Thymus (tissue), 11 donors: ENCODE results near the gene ADSS1. TPM values are rescaled to one million over a fixed set of nuclear protein-coding genes. Genes with fewer than 3 reads are reported as not detected.

ENCODE experiments used
- DNase-seq, 9 donors: peaks; one replicate each; pipeline ENCODE4 v3.0.0-alpha.2; 2013; ENCODE audit warnings: low spot score in 9 of 9, low read depth in 6 of 9, missing footprints in 1 of 9
- H3K27ac ChIP-seq, 2 donors: one replicate each; pipeline ENCODE4 v1.5.1; 2013; ENCODE audit warnings: control low read depth in 1 of 2, low read depth in 1 of 2, low read length in 1 of 2, mild to moderate bottlenecking in 1 of 2, moderate library complexity in 1 of 2
- H3K27me3 ChIP-seq, 2 donors: one replicate each; pipeline ENCODE4 v1.5.1; 2013; ENCODE audit warnings: low read length in 1 of 2; ENCODE audit not compliant: control insufficient read depth in 2 of 2, insufficient read depth in 1 of 2
- H3K36me3 ChIP-seq, 2 donors: one replicate each; pipeline ENCODE4 v1.5.1; 2013; ENCODE audit warnings: low read length in 1 of 2, mild to moderate bottlenecking in 1 of 2, moderate library complexity in 1 of 2; ENCODE audit not compliant: control insufficient read depth in 2 of 2, insufficient read depth in 2 of 2
- H3K4me1 ChIP-seq, 2 donors: one replicate each; pipeline ENCODE4 v1.5.1; 2013; ENCODE audit warnings: low read length in 2 of 2; ENCODE audit not compliant: control insufficient read depth in 2 of 2, insufficient read depth in 2 of 2
- H3K4me3 ChIP-seq, 2 donors: one replicate each; pipeline ENCODE4 v1.5.1; 2013; ENCODE audit warnings: low read length in 2 of 2, control low read depth in 1 of 2, mild to moderate bottlenecking in 1 of 2
- H3K9me3 ChIP-seq, 2 donors: one replicate each; pipeline ENCODE4 v1.5.1; 2013; ENCODE audit warnings: low read length in 1 of 2, mild to moderate bottlenecking in 1 of 2; ENCODE audit not compliant: control insufficient read depth in 2 of 2, insufficient read depth in 1 of 2
- WGBS: extraction: QIAGEN DNeasy Blood & Tissue Kit; methylation state at CpG from one replicate; pipeline ENCODE4 v1.1.7; 2013; 5-methylcytosine and 5-hydroxymethylcytosine counted together
- polyA plus RNA-seq: library from polyadenylated mRNA; stranded (reverse); fragments of 200-250 nt; gene quantifications from one replicate; pipeline ENCODE4 v1.2.3, GENCODE V29; 2013
- total RNA-seq: library from RNA; stranded (reverse); fragments of 120-200 nt; gene quantifications from one replicate; pipeline ENCODE4 v1.2.4, GENCODE V29; 2013
- donor health status: healthy.

ADSS1 gene
- total and polyA plus RNA-seq, 2 donors, result 2.5 to 4.0 TPM

DNA sequence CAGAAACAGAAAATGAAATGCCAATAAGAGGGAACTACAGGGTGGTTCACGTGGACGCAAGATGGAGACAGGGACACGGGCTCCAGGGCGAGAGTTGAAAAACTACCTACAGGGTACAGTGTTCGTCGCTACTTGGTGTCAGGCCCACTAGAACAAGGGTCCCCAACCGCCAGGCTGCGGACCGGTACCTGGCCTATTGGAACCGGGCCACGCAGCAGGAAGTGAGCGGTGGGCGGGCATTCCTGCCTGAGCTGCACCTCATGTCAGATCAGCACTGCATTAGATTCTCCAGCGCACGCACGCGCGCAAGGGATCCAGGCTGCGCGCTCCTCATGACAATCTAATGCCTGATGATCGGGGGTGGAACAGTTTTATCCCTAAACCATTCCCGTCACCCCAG, 19.8 kb upstream of the ADSS1 start:
- Histone ChIP-seq H3K36me3 (peaks cover 18 to 42% of the 10 kb centered on the region in 2 donors), H3K4me1 (peaks cover 0 to 3% of the 10 kb centered on the region in 2 donors), H3K27ac (no peak overlapping the region), H3K4me3 (no peak overlapping the region), H3K27me3 (no peaks in the 10 kb centered on the region), H3K9me3 (peaks cover 0 to 2% of the 10 kb centered on the region in 2 donors)
- no peak for DNase-seq
- over 99% methylated on average over 22 of the region's 22 CpGs for WGBS

DNA sequence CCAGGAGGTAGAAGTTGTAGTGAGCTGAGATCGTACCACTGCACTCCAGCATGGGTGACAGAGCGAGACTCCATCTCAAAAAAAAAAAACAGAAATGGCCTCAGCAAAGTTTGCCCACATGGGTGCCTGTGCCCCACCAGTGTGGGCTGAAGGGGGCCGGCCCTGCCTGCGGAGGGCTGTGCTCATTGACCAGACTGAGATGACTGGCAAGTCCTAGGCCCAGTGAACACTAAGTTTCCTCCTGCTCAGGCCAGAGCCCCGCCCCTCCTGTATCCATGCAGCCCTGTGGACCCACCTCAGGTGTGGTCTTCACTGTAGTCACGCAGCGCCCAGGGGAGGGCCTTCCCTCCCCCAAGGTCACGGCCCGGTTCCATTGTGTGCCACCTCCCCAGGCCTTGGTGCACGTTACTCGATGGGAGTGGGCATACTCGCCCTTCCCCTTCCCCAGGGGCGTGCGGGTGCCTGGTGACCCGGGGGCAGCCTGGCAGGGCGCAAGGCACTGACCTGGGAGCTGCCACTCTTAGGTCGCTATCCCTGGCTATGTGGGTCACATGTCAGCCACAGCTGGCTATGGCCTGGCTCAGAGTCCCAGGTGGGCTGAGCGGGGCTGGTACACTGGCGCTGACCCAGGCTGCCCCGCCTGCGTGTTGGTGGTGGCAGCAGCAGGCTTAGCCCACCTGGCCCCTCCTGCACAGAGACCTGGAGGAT, 18.5 kb upstream of the ADSS1 start:
- H3K36me3 ChIP-seq, result peaks cover 18 to 51% of the 10 kb centered on the region in 2 donors
- H3K4me1 ChIP-seq, result peaks cover 0 to 3% of the 10 kb centered on the region in 2 donors
- H3K9me3 ChIP-seq, result peaks cover 0 to 2% of the 10 kb centered on the region in 2 donors
- no peak for DNase-seq
- 98% methylated on average over 21 of the region's 21 CpGs for WGBS
- H3K27ac ChIP-seq, result no peak overlapping the region
- no peaks in the 10 kb centered on the region for H3K27me3 ChIP-seq
- no peak overlapping the region for H3K4me3 ChIP-seq

DNA sequence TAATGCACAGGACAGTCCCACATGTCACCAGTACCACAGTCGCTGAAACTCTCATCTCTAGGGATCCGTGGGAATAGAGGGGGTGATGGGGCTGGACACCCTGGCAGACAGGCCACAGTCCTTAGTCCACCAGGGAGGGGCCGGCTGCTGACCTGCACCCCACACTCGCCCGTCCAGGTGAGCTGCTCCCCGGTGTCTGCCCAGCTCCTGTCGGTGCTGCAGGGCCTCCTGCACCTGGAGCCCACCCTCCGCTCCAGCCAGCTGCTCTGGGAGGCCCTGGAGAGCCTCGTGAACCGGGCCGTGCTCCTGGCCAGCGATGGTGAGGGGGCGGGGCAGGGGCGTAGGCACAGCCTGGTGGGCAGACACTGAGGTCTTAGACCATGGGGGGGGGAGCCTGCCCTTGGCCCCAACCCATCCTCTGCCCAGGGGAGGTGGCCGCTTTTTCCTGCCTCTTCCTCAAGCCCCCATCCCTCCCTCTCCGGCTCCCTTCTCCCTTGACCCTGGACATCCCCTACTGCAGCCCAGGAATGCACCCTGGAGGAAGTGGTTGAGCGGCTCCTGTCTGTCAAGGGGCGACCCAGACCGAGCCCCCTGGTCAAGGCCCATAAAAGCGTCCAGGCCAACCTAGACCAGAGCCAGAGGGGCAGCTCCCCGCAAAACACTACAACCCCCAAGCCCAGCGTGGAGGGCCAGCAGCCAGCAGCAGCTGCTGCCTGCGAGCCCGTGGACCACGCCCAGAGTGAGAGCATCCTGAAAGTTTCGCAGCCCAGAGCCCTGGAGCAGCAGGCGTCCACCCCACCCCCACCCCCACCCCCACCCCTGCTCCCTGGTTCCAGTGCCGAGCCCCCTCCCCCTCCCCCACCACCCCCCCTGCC, 17.1 kb upstream of the ADSS1 start:
- Histone ChIP-seq H3K4me3 (no peak overlapping the region), H3K36me3 (peaks cover 25 to 56% of the 10 kb centered on the region in 2 donors), H3K4me1 (peaks cover 0 to 3% of the 10 kb centered on the region in 2 donors), H3K27me3 (no peaks in the 10 kb centered on the region), H3K9me3 (peaks cover 0 to 2% of the 10 kb centered on the region in 2 donors), H3K27ac (no peak overlapping the region)
- no peak for DNase-seq
- WGBS, result 91% methylated on average over 28 of the region's 28 CpGs

DNA sequence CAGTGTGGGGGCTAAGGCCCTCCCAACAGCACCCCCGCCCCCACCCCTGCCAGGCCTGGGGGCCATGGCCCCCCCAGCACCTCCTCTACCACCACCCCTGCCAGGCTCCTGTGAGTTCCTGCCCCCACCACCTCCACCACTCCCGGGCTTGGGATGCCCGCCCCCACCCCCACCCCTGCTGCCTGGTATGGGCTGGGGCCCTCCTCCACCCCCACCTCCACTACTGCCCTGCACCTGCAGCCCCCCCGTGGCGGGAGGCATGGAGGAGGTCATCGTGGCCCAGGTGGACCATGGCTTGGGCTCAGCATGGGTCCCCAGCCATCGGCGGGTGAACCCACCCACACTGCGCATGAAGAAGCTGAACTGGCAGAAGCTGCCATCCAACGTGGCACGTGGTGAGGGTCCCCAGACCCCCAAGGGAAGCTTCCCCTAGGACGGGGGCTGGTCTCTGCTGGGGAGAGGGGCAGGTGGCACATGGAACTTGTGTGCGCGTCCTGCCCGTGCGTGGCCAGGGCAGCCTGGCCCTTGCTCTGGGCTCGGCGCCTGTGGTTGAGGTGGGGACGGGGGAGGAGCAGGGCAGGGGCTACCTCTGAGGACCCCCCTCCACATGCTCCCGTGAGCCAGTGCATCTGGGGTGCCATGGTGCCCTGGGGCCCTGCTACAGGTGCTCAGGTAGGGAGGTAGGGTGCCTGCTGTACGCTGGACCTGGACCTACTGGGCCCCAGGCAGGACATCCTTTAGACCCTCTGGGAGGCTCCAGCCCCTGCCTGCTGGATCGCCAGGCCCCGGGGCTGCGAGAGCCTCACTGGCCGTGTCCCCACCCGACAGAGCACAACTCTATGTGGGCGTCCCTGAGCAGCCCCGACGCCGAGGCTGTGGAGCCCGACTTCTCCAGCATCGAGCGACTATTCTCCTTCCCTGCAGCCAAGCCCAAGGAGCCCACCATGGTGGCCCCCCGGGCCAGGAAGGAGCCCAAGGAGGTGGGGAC, 16.1 kb upstream of the ADSS1 start:
- peaks cover 28 to 54% of the 10 kb centered on the region in 2 donors for H3K36me3 ChIP-seq
- H3K9me3 ChIP-seq, result peaks cover 0 to 2% of the 10 kb centered on the region in 2 donors
- WGBS, result 84% methylated on average over 33 of the region's 34 CpGs
- no peak overlapping the region for H3K4me3 ChIP-seq
- H3K27me3 ChIP-seq, result no peaks in the 10 kb centered on the region
- peaks cover 0 to 6% of the 10 kb centered on the region in 2 donors for H3K4me1 ChIP-seq
- no peak for DNase-seq
- no peak overlapping the region for H3K27ac ChIP-seq

DNA sequence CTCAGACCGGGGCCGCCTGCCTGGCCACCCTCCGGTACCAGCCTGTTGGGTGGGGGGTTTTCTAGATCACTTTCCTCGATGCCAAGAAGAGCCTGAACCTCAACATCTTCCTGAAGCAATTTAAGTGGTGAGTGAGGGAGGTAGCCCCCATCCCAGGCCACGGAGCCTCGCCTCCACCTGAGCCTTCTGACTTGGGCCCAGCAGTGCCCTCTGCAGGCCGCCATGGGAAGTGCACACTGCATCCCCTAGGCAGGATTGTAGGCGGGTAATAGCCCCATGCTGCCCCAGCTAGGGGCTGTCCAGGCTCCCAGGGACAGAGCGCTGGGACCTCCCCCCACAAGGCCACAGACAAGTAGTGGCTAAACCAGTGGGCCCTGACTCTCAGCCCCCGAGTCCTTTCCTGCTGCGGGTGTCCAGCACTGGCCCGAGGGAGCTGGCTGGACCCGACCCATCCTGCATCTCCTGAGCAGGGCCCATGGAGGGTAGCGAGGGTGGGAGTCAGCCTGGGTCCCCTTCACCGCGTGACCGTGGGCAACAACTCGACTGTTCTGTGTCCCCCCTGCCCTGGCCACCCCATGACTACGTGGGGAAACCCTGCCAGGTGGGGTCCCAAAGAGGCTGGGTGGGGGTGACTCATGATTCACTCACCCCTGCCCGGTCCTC, 15.3 kb upstream of the ADSS1 start:
- 61% methylated on average over 20 of the region's 20 CpGs for WGBS
- peaks cover 24 to 46% of the 10 kb centered on the region in 2 donors for H3K36me3 ChIP-seq
- H3K27ac ChIP-seq, result no peak overlapping the region
- peaks cover 0 to 2% of the 10 kb centered on the region in 2 donors for H3K9me3 ChIP-seq
- no peak overlapping the region for H3K4me3 ChIP-seq
- peaks cover 0 to 7% of the 10 kb centered on the region in 2 donors for H3K4me1 ChIP-seq
- H3K27me3 ChIP-seq, result no peaks in the 10 kb centered on the region
- DNase-seq, result peak in 6 of 9 donors; percentile 37 to 80 (median 62)

DNA sequence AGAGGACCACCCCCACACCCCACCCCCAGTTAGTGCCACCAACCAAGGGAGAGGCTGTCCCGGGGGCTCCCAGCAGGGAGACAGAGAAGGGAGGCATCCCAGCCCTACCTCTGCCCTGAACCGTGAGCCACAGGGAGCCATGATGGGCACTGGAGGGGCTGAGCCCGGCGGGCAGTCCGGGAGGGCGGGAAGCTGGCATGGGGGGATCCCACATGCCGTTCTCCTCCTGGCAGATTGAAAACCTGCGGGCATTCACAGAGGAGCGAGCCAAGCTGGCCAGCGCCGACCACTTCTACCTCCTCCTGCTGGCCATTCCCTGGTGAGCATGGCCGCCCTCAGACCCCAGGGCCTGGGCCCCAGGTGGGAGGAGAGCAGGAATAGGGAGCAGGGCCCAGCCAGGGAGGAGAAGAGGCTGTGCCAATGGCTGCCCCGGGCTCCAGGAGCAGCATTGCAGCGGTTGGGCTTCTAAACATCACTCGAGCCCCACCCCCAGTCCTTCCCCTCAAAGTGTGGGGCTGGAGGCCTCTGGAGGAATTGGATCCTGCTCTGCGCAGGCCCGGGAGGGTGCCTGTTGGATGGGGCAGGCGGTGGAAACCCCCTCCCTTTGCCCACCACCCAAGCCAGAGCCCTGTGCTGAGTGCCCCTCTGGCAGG, 14.5 kb upstream of the ADSS1 start:
- Histone ChIP-seq H3K4me1 (peaks cover 0 to 7% of the 10 kb centered on the region in 2 donors), H3K36me3 (peaks cover 27 to 41% of the 10 kb centered on the region in 2 donors), H3K27ac (no peak overlapping the region), H3K9me3 (peaks cover 0 to 2% of the 10 kb centered on the region in 2 donors), H3K4me3 (no peak overlapping the region), H3K27me3 (no peaks in the 10 kb centered on the region)
- no peak for DNase-seq
- 94% methylated on average over 18 of the region's 18 CpGs for WGBS

DNA sequence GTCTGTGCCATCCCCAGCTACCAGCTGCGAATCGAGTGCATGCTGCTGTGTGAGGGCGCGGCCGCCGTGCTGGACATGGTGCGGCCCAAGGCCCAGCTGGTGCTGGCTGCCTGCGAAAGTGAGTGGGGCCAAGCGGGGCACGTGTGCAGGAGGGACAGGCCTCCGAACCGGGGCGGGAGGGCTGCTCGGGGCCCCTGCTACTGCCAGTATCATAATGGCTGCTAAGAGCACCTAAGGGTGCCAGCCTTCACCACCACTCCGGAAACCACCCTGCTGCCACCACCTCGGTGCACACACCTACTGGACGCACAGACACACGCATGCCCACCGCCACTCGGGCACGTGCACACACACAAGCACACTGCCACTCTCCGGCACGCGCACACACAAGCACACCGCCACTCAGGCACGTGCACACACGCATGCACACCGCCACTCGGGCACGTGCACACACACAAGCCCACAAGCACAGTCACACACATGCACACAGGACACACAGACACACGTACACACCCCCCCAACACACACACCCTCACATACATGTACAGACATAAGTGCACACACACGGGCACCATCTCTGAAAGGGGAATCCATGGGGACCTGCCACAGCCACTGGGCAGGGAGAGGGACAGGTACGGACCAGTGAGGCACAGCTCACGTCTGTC, 13.8 kb upstream of the ADSS1 start:
- DNase-seq, result no peak
- H3K9me3 ChIP-seq, result peaks cover 0 to 2% of the 10 kb centered on the region in 2 donors
- 97% methylated on average over 34 of the region's 34 CpGs for WGBS

More for the DNA sequence above, 13.8 kb upstream of the ADSS1 start:
- no peak overlapping the region for H3K27ac ChIP-seq
- peaks cover 28 to 47% of the 10 kb centered on the region in 2 donors for H3K36me3 ChIP-seq
- no peak overlapping the region for H3K4me3 ChIP-seq
- peaks cover 0 to 7% of the 10 kb centered on the region in 2 donors for H3K4me1 ChIP-seq
- no peaks in the 10 kb centered on the region for H3K27me3 ChIP-seq
